NB4 (cell line): ENCODE results near the gene IL18RAP.

Experiments used
- MYC ChIP-seq: IDR thresholded peaks from 2 replicates; pipeline ENCODE4 v1.6.1; 2011; ENCODE audit warnings: low read depth, low read length
- POLR2A ChIP-seq: IDR thresholded peaks from 2 replicates; pipeline ENCODE4 v1.6.1; 2011; ENCODE audit warnings: mild to moderate bottlenecking; ENCODE audit not compliant: insufficient read length; ENCODE audit errors: extremely low read depth
- TF ChIP-seq, protein P1 (sequence below): IDR thresholded peaks from one replicate; pipeline ENCODE4 v1.5.1; 2012; ENCODE audit warnings: low read depth, low read length
- TF ChIP-seq, protein P2 (sequence below): IDR thresholded peaks from 2 replicates; pipeline ENCODE4 v1.6.1; 2011; ENCODE audit warnings: low read depth, low read length

DNA sequence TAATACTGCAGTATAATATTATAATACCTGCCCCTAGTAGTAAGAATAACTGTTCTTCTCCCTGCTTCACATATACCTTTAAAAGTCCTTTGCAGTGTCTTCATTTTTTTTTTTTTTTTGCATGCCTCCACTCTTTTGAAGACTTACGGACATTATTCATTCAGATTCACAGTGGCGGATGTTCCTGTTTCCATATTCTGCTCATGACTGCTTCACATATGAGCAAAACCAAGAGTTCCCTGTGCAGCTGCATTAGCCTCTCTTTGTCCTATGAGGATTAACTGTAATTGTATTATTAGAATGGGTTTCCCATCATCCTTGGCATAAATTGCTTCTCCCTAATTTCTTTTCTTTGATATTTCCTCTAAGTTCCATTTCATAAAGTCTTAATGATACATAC lies 12.8 kb downstream of the IL18RAP start:
- TF ChIP-seq, protein P1, sequence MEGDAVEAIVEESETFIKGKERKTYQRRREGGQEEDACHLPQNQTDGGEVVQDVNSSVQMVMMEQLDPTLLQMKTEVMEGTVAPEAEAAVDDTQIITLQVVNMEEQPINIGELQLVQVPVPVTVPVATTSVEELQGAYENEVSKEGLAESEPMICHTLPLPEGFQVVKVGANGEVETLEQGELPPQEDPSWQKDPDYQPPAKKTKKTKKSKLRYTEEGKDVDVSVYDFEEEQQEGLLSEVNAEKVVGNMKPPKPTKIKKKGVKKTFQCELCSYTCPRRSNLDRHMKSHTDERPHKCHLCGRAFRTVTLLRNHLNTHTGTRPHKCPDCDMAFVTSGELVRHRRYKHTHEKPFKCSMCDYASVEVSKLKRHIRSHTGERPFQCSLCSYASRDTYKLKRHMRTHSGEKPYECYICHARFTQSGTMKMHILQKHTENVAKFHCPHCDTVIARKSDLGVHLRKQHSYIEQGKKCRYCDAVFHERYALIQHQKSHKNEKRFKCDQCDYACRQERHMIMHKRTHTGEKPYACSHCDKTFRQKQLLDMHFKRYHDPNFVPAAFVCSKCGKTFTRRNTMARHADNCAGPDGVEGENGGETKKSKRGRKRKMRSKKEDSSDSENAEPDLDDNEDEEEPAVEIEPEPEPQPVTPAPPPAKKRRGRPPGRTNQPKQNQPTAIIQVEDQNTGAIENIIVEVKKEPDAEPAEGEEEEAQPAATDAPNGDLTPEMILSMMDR: no peak
- TF ChIP-seq POLR2A (no peak), MYC (no peak)
- TF ChIP-seq, protein P2, sequence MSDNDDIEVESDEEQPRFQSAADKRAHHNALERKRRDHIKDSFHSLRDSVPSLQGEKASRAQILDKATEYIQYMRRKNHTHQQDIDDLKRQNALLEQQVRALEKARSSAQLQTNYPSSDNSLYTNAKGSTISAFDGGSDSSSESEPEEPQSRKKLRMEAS: no peak
